ENCODE data around the gene SH3RF2.

DNA sequence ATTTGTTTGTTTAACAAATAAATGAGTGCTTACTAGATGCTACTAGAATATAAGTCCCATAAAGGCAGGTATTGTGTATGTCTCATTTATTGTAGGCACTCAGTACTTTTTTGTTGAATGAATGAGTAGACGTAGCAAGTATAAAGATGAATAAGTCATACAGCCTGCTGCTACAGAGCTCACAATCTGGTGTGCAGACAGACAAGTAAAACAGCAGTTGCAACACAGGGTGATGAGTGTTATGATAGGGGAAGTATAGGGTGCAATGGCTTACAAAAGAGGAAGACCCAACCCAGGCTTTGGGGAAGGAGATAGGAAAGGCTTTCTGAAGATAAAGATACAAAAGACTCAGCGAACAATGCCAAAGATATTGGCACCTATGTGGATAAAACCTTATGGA lies 47.7 kb downstream of the SH3RF2 start:
- TF ChIP-seq, protein P1, sequence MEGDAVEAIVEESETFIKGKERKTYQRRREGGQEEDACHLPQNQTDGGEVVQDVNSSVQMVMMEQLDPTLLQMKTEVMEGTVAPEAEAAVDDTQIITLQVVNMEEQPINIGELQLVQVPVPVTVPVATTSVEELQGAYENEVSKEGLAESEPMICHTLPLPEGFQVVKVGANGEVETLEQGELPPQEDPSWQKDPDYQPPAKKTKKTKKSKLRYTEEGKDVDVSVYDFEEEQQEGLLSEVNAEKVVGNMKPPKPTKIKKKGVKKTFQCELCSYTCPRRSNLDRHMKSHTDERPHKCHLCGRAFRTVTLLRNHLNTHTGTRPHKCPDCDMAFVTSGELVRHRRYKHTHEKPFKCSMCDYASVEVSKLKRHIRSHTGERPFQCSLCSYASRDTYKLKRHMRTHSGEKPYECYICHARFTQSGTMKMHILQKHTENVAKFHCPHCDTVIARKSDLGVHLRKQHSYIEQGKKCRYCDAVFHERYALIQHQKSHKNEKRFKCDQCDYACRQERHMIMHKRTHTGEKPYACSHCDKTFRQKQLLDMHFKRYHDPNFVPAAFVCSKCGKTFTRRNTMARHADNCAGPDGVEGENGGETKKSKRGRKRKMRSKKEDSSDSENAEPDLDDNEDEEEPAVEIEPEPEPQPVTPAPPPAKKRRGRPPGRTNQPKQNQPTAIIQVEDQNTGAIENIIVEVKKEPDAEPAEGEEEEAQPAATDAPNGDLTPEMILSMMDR (IDR thresholded peaks at IDR 0.05; ENCODE audit: low read length): no peak
- no peak for TF ChIP-seq EZH2 (optimal IDR thresholded peaks at IDR 0.05; ENCODE audit: low read depth, low read length)
